ENCODE results near the gene BBS2.

DNA sequence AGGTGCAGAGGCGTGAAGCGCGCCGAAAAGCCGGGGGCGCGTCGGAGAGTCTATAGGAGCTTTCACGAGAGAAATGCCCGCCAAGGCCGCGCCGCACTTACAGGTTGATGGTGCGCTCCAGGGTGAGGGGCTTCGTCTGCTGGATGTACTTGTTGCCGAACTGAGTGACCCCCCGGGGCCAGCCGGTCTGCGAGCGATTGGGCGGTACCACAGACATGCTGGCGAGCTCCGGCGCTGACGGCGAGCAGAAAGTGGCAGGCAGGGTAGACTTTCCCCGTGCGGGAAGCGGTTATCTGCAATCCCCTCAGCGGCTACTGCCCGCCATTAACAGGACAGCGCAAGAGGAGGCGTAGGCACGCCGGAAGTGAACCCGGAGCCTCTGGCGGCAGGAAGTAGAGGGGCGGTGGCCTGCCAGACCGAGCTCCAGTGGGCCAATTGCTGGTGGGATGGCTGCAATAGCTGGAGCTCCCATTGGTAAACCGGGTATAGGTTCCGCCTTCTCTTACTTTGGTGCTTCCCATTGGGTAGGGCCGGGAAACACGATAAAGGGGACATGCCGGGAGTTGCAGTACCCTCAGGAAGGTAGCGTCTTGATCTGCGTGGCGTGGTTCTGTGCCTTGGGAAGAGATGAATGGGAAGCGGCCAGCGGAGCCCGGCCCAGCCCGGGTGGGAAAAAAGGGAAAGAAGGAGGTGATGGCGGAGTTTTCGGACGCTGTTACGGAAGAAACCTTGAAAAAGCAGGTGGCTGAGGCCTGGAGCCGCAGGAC, 68.7 kb downstream of the BBS2 start, which contains the start of the genes NUDT21 and OGFOD1:
- TF ChIP-seq, protein P1, sequence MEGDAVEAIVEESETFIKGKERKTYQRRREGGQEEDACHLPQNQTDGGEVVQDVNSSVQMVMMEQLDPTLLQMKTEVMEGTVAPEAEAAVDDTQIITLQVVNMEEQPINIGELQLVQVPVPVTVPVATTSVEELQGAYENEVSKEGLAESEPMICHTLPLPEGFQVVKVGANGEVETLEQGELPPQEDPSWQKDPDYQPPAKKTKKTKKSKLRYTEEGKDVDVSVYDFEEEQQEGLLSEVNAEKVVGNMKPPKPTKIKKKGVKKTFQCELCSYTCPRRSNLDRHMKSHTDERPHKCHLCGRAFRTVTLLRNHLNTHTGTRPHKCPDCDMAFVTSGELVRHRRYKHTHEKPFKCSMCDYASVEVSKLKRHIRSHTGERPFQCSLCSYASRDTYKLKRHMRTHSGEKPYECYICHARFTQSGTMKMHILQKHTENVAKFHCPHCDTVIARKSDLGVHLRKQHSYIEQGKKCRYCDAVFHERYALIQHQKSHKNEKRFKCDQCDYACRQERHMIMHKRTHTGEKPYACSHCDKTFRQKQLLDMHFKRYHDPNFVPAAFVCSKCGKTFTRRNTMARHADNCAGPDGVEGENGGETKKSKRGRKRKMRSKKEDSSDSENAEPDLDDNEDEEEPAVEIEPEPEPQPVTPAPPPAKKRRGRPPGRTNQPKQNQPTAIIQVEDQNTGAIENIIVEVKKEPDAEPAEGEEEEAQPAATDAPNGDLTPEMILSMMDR (conservative IDR thresholded peaks at IDR 0.05): no peak
- TF ChIP-seq ZFX (IDR thresholded peaks at IDR 0.05): peak; percentile 60; the same call in 1 of the 2 replicates

Measured in C4-2B (cell line).